AG08396 (cell line): Measurements from ENCODE around the gene RAB24.
A peak's percentile ranks its signal among the peaks of the same experiment; 100 is the strongest.

ENCODE experiments used
- DNase-seq: peaks from one replicate; pipeline ENCODE4 v3.0.0; 2012; ENCODE audit warnings: low spot score, mixed read lengths

RAB24 gene

GRCh38 chr5:177332896-177333260 lies 29.4 kb upstream of the RAB24 start:
- DNase-seq = no peak

GRCh38 chr5:177332031-177332895 lies 28.7 kb upstream of the RAB24 start:
- DNase-seq = no peak

GRCh38 chr5:177330991-177331842 lies 27.7 kb upstream of the RAB24 start:
- no peak for DNase-seq

GRCh38 chr5:177329883-177330282 lies 26.4 kb upstream of the RAB24 start:
- no peak for DNase-seq

- DNase-seq = no peak
These were observed 25.2 kb upstream of the RAB24 start for GRCh38 chr5:177328545-177329231.

- DNase-seq = peak; percentile 39
These were observed 24.3 kb upstream of the RAB24 start for GRCh38 chr5:177327539-177328522.

- DNase-seq = no peak
These were observed 22.4 kb upstream of the RAB24 start for GRCh38 chr5:177325868-177326381.

- no peak for DNase-seq
These were observed 17.4 kb upstream of the RAB24 start for GRCh38 chr5:177320879-177321278.

GRCh38 chr5:177319913-177320588 lies 16.5 kb upstream of the RAB24 start:
- no peak for DNase-seq

GRCh38 chr5:177317959-177318377 lies 14.4 kb upstream of the RAB24 start:
- DNase-seq = peak; percentile 78

- DNase-seq = no peak
These were observed 12.5 kb upstream of the RAB24 start for GRCh38 chr5:177316005-177316404.

GRCh38 chr5:177315411-177315810 lies 11.9 kb upstream of the RAB24 start:
- DNase-seq = no peak

GRCh38 chr5:177314376-177315342 lies 11.1 kb upstream of the RAB24 start:
- no peak for DNase-seq

- DNase-seq = no peak
These were observed 10.2 kb upstream of the RAB24 start for GRCh38 chr5:177313561-177314259.

- no peak for DNase-seq
These were observed 9.2 kb upstream of the RAB24 start for GRCh38 chr5:177312649-177313181.

- DNase-seq = peak; percentile 98
These were observed 8.5 kb upstream of the RAB24 start, which contains the start of gene MXD3 for GRCh38 chr5:177311723-177312648. Gene MXD3 (minus strand): TSS chr5:177311898. CDS start chr5:177311830, 68 bp downstream.

GRCh38 chr5:177311392-177311722 lies 7.8 kb upstream of the RAB24 start:
- no peak for DNase-seq
